CD4-positive, alpha-beta T cell treated with Interleukin-21 for 1 hour (primary cell): ENCODE measurements around the gene MMP13.
"Not testable (repeated sequence)": the region's sequence is repeated elsewhere in the genome, so short reads cannot be mapped to it uniquely, and the experiment has no call there.

Experiments used
- DNase-seq: peaks from one replicate; pipeline ENCODE4 v3.0.0-alpha.2; 2020

Gene MMP13

GRCh38 chr11:102934735-102935134 lies 20.8 kb downstream of the MMP13 start:
- DNase-seq, result no peak

GRCh38 chr11:102933627-102934026 lies 21.9 kb downstream of the MMP13 start:
- no peak for DNase-seq

- DNase-seq, result no peak
Measured at GRCh38 chr11:102932678-102933077, 22.9 kb downstream of the MMP13 start.

GRCh38 chr11:102930451-102930850 lies 25.1 kb downstream of the MMP13 start:
- no peak for DNase-seq

- DNase-seq, result no peak
Measured at GRCh38 chr11:102929972-102930371, 25.6 kb downstream of the MMP13 start.

- DNase-seq, result no peak
Measured at GRCh38 chr11:102929166-102929565, 26.4 kb downstream of the MMP13 start.

DNA sequence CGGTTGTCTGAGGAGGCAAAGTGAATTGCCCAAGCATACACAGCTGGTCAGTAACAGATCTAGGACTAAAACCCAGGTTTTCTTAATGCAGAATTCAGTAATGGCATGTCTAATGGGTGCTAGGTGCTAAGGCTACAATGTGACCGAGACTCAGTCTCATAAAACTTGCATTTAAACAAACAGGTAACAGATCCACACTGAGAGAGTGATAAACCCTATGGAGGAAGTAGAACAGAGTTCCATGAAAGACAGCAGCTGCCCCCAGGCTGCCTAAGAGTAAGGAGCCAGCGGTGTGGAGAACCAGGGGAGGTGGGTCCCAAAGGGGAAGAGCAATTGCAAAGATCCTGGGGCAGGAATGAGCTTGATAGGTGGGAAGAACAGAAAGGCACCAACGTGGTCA lies 27.3 kb downstream of the MMP13 start:
- DNase-seq, result no peak

DNA sequence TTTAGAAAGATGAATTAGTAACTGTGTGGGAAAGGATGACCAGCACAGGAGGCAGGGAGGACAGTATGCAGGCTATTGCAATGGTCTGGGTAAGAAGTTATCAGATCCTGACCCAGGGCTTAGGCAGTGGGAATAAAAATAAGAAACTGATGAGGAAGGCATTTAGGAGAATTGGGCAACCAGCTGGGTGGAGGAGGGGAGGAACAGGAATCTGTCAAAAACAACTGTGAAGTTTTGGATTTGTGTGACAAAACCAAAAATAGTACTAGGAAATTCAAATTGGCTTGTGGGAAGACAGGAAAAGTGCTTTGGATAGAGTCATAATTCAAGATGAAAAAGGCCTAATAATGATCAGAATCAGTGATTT lies 27.9 kb downstream of the MMP13 start:
- no peak for DNase-seq

GRCh38 chr11:102926961-102927623 lies 28.4 kb downstream of the MMP13 start:
- DNase-seq, result no peak

- no peak for DNase-seq
Measured at GRCh38 chr11:102926517-102926916, 29.0 kb downstream of the MMP13 start.

DNA sequence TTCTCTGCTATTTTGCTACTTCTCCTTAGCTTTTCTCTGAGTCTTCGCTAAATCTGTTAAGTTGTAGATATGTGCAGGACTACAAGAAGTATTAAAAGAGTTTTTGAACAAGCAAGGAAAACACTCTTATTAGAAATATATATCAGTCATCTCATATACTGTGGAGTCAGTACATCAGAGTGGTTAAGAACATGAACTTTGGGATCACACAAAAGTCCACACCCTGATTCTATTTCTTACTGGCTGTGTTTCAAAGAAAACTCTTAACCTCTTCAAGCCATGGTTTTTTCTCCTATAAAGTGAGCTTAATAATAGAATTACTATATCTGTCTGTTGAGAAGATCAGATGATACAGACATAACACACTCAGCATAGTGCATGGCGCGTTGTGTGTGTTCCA lies 29.5 kb downstream of the MMP13 start:
- no peak for DNase-seq

GRCh38 chr11:102924851-102925380 lies 30.6 kb downstream of the MMP13 start:
- no peak for DNase-seq

GRCh38 chr11:102921587-102922220 lies 33.8 kb downstream of the MMP13 start:
- no peak for DNase-seq

GRCh38 chr11:102920118-102920684 lies 35.3 kb downstream of the MMP13 start:
- DNase-seq, result peak; percentile 17

- no peak for DNase-seq
Measured at GRCh38 chr11:102915044-102915375, 40.5 kb downstream of the MMP13 start.

DNA sequence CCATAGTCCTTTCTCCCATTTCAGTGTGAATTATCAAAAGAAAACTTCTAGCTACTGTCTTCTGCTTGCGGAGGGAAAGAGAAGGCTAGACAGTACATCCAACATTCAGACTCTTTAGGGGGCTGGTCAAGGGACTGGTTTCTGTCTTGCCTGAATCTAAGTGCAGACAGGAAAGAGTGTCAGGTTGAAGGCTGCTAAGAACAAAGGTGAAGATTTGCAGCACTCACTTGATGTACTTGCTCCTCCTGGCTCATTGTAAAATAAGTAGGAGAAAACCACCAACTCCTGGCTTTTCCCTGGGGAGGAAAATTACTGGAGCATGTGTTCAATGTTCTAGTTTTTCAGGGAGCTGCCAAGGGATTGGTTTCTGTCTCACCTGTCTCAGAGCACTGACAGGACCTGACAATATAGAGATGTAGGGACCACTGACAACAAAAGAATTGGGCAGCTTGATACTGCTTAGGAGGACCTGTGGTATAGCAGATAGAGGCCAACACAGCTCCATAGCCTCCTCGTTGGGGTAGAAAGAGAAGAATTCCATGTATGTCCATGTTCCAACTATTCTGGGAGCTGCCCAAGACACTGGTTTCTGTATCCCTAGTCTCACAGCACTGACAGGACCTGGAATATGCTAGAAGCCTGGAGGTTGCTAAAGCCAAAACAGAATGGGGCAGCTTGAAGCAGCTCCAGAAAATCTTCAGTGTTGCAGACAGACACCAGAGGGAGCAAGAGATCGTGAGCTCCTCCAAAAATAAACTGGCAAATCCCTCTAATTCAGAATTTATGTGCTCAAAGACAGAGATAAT lies 41.1 kb downstream of the MMP13 start:
- no peak for DNase-seq

GRCh38 chr11:102912482-102912830 lies 43.1 kb downstream of the MMP13 start:
- DNase-seq, result no peak

DNA sequence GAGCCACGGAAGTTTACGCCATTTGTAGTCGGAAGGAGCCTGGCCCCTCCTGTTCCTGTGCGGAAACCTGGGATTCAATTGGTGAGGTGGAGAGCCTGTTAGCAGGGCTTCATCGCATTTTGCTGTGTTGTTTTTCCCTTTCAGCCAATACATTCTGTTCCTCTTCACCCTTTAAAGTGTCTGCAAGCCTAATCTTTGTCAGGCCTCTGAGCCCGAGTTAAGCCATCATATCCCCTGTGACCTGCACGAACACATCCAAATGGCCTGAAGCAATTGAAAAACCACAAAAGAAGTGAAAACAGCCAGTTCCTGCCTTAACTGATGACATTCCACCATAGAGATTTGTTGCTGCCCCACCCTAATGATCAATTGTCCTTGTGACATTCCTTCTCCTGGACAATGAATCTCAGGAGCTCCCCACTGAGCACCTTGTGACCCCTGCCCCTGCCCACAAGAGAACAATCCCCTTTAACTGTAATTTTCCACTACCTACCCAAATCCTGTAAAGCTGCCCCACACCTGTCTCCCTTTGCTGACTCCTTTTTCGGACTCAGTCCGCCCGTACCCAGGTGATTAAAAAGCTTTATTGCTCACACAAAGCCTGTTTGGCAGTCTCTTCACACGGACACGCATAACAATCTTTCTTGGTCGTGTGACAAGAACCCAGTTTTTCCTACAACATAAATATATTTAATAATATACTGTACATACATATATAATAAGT lies 43.6 kb downstream of the MMP13 start:
- DNase-seq, result no peak

- not testable (repeated sequence) for DNase-seq
Measured at GRCh38 chr11:102905848-102906247, 49.7 kb downstream of the MMP13 start.

DNA sequence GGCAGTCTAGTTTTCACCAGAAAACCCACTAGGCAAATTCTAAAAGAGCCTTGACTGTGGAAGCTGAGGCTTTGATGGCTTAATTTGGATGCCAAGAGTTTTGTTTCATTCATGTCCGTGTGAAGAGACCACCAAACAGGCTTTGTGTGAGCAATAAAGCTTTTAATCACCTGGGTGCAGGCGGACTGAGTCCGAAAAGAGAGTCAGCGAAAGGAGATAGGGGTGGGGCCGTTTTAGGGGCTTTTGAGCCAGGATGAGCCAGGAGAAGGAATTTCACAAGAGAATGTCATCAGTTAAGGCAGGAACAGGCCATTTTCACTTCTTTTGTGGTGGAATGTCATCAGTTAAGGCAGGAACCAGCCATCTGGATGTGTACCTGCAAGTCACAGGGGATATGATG lies 51.6 kb downstream of the MMP13 start:
- DNase-seq, result not testable (repeated sequence)

DNA sequence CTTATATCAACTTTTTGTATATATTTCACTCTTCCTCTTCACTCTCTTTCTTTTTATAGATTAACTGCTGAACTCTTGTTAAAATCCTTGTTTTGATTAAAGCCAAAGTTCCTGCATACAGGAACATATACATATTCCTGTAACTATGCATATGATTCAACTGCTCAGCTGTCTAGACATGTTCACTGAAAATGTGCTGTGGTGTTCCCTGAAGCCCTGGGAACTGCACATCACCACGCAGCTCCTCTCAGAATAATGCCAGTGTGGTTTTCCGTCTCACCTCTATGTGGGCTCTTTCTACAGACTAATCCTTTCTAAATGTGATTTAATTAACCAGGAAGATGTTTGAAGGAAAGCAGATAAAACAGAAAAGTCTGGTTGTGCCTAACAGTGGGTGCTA lies 55.2 kb downstream of the MMP13 start:
- no peak for DNase-seq
